Mesodermal cell (in vitro differentiated cells): ENCODE data around the gene NEK7.

Experiments
- H3K27ac ChIP-seq: 2 replicates; pipeline ENCODE4 v1.7.0; 2013; ENCODE audit warnings: mild to moderate bottlenecking, low read depth, low read length, moderate library complexity; ENCODE audit not compliant: severe bottlenecking
- H3K36me3 ChIP-seq: 2 replicates; pipeline ENCODE4 v1.7.1; 2013; ENCODE audit warnings: mild to moderate bottlenecking, low read length, moderate library complexity; ENCODE audit not compliant: control insufficient read depth, insufficient read depth
- H3K4me1 ChIP-seq: one replicate; pipeline ENCODE4 v1.7.1; 2013; ENCODE audit warnings: mild to moderate bottlenecking, low read length; ENCODE audit not compliant: insufficient read depth, control insufficient read depth, poor library complexity, severe bottlenecking
- H3K4me3 ChIP-seq: 2 replicates; pipeline ENCODE4 v1.7.0; 2013; ENCODE audit warnings: low read length, control low read depth, mild to moderate bottlenecking; ENCODE audit not compliant: insufficient read depth, poor library complexity, severe bottlenecking; ENCODE audit errors: extremely low read depth
- H3K9me3 ChIP-seq: 2 replicates; pipeline ENCODE4 v1.7.1; 2013; ENCODE audit warnings: mild to moderate bottlenecking, low read length, moderate library complexity; ENCODE audit not compliant: control insufficient read depth
- WGBS, 2 experiments: methylation state at CpG; one replicate each; pipeline ENCODE4 v1.1.5; 2013; ENCODE audit warnings: missing lambda C conversion rate in 2 of 2; ENCODE audit not compliant: insufficient coverage in 2 of 2; 5-methylcytosine and 5-hydroxymethylcytosine counted together

Gene NEK7

DNA sequence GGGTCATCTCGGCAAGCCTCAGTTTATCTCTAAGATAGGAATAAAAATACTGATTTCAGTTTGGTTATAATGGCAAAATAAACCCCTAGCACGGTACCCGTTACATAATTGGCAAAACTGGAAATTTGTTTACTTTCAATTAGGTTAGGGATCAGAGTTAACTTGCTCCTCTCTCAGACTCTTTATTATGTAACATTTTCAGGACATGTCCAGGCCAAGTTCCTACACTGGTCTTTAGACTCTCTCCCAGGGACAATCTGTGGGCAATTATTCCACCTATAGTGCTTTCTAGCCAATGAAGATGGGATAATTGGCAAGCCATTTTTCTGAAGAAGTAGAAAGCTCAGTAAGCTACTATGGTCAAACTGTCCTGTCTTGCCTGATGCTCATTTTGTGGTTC lies 189.4 kb downstream of the NEK7 start:
- Histone ChIP-seq H3K4me1 (no peaks in the 10 kb centered on the region), H3K27ac (no peak overlapping the region), H3K36me3 (no peaks in the 10 kb centered on the region), H3K4me3 (no peak overlapping the region), H3K9me3 (no peaks in the 10 kb centered on the region)
- WGBS, 2 experiments: 100% methylated on average over 2 of the region's 3 CpGs; no CpG with 5 or more reads in 1 of the 2 experiments

DNA sequence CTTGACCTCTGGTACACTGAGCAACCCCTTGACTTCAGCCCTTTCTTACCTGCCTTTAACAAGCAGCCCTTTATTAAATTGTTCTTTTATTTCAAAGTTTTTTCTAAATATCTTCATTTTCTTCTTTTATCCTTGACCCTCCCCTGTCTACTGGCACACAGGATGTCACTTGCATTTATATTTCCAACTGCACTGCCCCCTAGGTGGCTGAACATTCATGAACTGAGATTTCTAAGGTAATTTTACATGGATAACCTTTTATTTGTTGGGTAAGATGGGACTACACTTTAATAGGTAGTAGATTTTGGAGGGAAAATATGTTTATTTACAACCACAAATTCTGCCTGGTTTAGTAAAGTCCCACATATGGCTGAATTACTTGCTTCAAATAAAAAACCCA lies 193.7 kb downstream of the NEK7 start:
- Histone ChIP-seq H3K4me3 (no peak overlapping the region), H3K9me3 (no peaks in the 10 kb centered on the region), H3K27ac (no peak overlapping the region), H3K4me1 (no peaks in the 10 kb centered on the region), H3K36me3 (no peaks in the 10 kb centered on the region)

DNA sequence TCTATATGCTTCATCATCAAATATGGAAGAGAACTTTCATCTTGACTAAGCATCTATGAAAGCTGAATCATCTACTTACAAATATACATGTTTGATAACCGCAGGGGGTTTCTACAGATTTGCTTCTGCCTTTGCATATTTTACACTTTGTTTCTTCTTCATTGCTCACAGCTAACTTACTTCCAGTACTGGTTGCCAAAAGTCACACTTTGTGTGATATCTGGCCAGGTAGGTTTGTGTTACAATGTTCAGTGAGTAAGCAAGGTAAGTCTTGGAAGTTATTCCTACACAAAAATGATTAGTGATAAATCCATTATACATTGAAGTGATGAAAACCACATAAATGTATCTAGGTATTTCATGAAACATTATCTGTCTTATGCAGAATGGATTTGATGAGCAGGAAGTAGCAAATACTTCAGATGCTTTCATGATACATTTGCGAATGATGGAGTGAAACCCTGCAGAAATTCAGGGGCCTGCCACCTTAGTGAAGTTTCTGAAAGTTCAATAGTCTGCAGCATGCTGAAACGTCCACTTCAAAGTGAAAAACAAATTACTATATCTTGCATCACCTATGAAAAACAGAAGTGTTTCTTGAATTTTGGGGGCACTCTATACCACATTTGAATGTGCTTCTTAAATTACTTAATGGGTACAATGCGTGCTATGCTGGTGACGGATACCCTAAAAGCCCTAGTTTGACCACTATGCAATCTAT lies 196.3 kb downstream of the NEK7 start:
- 86 to 91% methylated on average over 1 of the region's 5 CpGs for WGBS, 2 experiments
- Histone ChIP-seq H3K27ac (no peak overlapping the region), H3K4me1 (no peaks in the 10 kb centered on the region), H3K4me3 (no peak overlapping the region), H3K9me3 (no peaks in the 10 kb centered on the region), H3K36me3 (no peaks in the 10 kb centered on the region)

DNA sequence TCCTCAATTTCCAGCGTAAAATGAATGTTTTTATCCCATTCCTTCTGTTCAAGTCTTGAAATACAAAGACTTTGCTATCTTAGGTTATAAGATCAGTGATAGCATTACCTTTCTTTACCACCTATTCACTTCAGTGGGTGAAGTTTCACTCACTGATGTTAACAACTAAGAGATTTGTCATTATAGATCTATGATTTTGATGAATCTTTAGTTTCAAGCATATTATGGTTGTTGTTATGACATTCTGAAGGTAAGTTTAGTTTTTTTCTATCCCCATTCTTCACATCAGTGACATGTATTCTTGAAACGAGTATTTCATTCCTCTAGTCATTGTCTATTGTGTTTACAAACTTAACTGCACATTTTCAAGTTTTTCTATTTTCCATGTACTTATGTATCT lies 201.1 kb downstream of the NEK7 start:
- H3K4me1 ChIP-seq: no peaks in the 10 kb centered on the region
- H3K36me3 ChIP-seq: no peaks in the 10 kb centered on the region
- H3K4me3 ChIP-seq: no peak overlapping the region
- WGBS, 2 experiments: no CpG with 5 or more reads among the region's 2 CpGs
- no peaks in the 10 kb centered on the region for H3K9me3 ChIP-seq
- no peak overlapping the region for H3K27ac ChIP-seq

DNA sequence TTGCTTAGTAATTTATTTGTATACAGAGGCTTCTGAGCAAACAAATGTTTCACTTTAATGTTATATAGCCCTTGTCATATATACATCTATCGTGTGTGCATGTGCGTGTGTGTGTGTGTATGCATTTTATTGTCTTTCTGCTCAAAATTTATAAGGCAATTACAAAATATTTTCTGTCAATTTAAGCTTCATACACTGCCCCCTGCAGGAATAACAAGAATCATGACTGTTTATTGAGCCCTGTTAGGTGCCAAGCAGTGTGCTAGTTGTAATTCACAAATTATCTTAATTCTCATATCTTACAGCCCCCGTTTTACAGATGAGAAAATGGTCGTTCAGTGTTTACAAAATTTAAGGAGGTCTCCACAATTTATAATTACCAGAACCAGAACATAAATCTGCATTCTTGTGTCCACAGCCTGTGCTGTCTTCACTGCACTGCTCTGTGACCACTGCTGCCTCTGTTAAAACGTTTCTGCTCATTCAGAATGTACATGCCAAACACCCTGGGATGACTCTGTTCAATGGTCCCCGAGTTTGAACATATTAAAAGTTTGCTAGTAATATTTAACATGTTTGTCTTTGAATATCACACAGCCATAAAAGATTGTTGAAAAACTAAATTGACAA lies 202.3 kb downstream of the NEK7 start:
- Histone ChIP-seq H3K4me1 (no peaks in the 10 kb centered on the region), H3K9me3 (no peaks in the 10 kb centered on the region), H3K36me3 (no peaks in the 10 kb centered on the region), H3K4me3 (no peak overlapping the region), H3K27ac (no peak overlapping the region)
- 47 to 83% methylated on average over 2 to 3 of the region's 6 CpGs for WGBS, 2 experiments

DNA sequence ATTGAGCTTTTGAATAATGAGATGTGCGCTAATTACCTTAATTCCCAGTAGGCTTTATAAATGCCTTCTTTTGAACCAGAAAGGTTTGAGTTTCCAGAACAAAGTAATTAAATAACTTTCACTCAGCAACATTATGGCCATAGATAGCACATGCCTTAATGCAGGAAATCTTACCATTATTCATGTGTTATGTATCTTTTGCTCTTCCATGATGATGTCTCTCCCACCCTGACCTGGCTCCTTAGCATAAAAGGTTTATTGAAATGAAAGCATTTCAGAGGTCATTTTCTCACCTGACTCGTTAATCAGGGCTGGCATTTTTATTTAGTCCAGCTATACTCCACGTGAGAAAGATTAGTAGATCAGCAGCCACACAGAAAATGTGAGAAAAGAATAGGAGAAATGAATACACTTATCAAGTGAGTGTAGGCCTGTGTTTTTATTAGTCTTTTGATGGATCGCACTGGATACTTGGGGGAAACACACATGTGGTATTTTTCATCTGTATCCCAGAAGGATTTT lies 203.5 kb downstream of the NEK7 start:
- Histone ChIP-seq H3K4me3 (no peak overlapping the region), H3K27ac (no peak overlapping the region), H3K9me3 (no peaks in the 10 kb centered on the region), H3K4me1 (no peaks in the 10 kb centered on the region), H3K36me3 (no peaks in the 10 kb centered on the region)
- WGBS, 2 experiments: 83 to 92% methylated on average over 2 of the region's 4 CpGs

DNA sequence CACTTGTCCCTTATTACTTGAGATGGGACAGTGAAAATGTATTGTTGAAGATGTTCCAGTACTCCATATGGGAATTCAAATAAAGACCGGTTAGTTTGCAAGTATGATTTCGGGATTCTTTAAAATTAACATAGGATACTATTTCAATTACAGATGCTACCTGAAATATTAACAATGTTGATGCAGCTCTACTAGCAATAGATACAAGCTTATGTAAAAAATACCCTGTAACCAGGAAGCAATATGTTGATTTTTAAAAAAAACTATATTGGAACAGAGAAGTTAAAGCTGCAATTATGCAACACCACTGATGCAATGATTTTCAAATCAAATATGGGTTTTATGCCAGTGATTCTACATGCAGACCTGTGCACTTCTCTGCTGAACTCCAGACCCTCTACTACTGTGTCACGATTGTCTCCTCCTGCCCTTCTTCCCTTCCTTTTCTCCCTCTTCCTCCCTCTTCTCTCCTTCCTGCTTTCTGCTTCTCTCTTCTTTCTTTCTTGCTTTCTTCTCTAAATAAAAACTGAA lies 204.5 kb downstream of the NEK7 start:
- Histone ChIP-seq H3K36me3 (no peaks in the 10 kb centered on the region), H3K9me3 (no peaks in the 10 kb centered on the region), H3K27ac (no peak overlapping the region), H3K4me1 (no peaks in the 10 kb centered on the region), H3K4me3 (no peak overlapping the region)
- 100% methylated on average over 1 of the region's 3 CpGs; no CpG with 5 or more reads in 1 of the 2 experiments for WGBS, 2 experiments

DNA sequence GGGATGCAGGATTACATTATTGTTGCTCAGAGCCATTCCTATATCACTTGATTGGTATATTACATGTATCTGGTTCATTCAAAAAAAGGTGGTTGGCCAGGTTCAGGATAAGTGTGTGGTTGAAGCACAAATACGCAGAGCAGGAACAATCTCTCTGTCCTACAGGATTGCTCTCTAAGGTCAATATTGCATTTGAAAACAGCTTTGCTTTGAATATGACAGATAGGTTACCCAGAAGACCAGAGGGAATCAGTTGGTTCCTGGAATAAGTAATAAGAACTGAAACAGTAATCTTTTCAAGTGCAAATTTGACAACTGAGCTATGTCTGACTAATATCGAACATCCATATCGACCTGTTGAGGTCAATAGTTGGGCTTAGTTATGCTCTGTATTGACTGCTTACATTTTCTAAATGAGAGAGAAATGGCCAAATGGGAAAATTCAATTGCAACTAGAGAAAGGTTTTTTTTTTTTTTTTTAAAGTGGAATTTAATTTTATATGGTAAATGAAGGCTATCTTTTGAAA lies 206.9 kb downstream of the NEK7 start:
- Histone ChIP-seq H3K4me3 (no peak overlapping the region), H3K9me3 (no peaks in the 10 kb centered on the region), H3K27ac (no peak overlapping the region), H3K4me1 (no peaks in the 10 kb centered on the region), H3K36me3 (no peaks in the 10 kb centered on the region)
- WGBS, 2 experiments: 95 to 100% methylated on average over 1 to 3 of the region's 3 CpGs

DNA sequence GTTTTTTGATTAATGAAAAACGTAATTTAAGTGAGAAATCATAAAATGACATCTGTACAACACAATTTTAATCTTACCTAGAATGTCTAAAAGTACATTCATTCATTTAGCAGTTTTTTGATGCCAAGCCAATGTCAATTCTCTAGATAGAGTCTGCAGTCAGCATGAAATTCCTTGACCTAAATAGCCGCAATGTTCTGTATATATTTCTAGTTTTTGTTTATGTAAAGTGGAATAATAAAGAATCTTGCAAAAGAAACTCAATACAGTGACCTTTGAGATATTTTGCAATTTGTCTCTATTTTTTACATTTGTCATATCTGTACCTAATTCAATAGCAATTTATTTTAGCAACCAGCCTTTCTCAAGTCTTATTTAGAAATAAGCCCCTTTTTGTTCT lies 207.7 kb downstream of the NEK7 start:
- no CpG with 5 or more reads among the region's 2 CpGs for WGBS, 2 experiments
- Histone ChIP-seq H3K4me1 (no peaks in the 10 kb centered on the region), H3K9me3 (no peaks in the 10 kb centered on the region), H3K4me3 (no peak overlapping the region), H3K36me3 (no peaks in the 10 kb centered on the region), H3K27ac (no peak overlapping the region)

DNA sequence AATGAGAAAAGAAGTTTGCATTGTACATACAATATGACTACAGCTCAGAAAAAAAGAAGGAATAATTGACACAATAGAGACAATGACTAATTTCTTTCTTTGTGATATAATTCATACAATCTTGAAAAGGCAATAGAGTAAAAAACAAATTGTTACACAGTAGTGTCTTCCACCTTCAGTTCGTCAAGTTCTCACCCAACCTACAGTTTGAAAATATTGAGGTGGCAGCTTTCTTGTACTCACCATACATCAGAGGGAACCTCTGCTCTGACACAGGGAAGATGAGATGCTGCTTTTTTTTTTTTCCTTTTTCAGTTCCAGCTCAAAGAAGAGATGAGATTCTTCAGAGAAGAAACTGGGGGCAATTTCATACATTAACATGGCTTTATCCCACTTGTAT lies 210.5 kb downstream of the NEK7 start:
- Histone ChIP-seq H3K4me3 (no peak overlapping the region), H3K36me3 (no peaks in the 10 kb centered on the region), H3K9me3 (no peaks in the 10 kb centered on the region), H3K27ac (no peak overlapping the region), H3K4me1 (no peaks in the 10 kb centered on the region)
- WGBS, 2 experiments: 100% methylated on average over 1 of the region's 1 CpG; no CpG with 5 or more reads in 1 of the 2 experiments

DNA sequence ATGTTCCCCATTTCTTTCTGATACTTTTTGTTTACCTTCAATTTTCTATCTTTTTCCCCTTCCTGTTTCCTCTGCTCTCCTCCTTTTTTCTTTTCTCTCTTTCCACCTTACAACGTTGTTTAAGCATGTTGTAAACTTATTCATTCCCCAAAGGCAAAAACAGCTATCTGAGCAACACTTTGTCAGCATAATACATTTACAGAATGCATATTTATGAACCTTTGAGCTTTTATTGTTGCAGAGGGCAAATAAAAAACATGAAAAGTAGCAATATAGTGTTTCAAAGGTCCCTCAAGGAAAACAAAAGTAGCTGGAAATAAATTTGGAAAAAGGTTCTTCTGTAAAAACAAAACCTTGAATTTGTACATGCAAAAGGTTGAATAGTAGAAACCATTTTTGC lies 214.2 kb downstream of the NEK7 start:
- Histone ChIP-seq H3K27ac (no peak overlapping the region), H3K9me3 (peaks cover 9% of the 10 kb centered on the region), H3K4me1 (no peaks in the 10 kb centered on the region), H3K36me3 (no peaks in the 10 kb centered on the region), H3K4me3 (no peak overlapping the region)
- whole genome bisulfite sequencing, 2 experiments: 100% methylated on average over 1 of the region's 1 CpG; no CpG with 5 or more reads in 1 of the 2 experiments
